Measurements from ENCODE around the gene EPS15.

DNA sequence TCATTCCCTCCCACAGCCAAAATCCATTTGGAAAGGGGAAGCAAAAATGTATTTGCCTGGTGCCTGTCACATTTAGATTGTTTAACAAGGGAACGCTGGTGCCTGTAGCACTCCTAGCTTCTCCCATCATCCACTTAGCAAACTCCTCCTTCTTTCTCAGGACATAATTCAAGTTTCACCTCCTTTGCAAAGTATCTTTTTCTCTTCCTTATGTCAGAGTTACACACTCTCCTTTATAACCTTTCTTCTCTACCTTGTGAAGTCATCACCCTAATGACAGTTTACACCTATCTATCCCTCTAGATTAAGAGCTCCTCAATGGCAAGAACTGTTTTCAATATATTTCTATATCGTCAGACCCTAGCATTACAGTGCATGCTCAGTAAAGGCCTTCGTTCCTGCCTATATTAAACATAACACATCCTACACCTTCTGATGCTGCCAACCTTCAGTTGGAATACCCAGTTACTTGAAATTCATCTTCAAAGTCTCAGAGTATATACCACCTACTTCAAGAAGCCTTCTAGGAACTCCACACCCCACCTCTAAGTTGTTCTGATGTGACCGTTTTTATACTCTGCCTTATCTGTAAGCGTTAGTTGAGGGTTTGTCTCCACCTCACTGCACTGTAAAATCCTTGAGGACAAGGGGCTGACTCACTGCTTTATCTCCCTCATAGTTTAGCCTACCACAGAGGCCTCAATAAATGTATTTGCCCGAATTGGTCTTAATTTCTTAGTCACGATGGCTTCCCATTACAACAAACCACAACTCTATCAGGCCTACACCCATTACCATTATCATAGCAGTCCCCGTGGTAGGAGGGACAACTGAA is 1.0 kb upstream of the EPS15 start:
- TF ChIP-seq, protein P1, sequence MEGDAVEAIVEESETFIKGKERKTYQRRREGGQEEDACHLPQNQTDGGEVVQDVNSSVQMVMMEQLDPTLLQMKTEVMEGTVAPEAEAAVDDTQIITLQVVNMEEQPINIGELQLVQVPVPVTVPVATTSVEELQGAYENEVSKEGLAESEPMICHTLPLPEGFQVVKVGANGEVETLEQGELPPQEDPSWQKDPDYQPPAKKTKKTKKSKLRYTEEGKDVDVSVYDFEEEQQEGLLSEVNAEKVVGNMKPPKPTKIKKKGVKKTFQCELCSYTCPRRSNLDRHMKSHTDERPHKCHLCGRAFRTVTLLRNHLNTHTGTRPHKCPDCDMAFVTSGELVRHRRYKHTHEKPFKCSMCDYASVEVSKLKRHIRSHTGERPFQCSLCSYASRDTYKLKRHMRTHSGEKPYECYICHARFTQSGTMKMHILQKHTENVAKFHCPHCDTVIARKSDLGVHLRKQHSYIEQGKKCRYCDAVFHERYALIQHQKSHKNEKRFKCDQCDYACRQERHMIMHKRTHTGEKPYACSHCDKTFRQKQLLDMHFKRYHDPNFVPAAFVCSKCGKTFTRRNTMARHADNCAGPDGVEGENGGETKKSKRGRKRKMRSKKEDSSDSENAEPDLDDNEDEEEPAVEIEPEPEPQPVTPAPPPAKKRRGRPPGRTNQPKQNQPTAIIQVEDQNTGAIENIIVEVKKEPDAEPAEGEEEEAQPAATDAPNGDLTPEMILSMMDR (IDR thresholded peaks at IDR 0.05), result no peak
- TF ChIP-seq, protein P2, sequence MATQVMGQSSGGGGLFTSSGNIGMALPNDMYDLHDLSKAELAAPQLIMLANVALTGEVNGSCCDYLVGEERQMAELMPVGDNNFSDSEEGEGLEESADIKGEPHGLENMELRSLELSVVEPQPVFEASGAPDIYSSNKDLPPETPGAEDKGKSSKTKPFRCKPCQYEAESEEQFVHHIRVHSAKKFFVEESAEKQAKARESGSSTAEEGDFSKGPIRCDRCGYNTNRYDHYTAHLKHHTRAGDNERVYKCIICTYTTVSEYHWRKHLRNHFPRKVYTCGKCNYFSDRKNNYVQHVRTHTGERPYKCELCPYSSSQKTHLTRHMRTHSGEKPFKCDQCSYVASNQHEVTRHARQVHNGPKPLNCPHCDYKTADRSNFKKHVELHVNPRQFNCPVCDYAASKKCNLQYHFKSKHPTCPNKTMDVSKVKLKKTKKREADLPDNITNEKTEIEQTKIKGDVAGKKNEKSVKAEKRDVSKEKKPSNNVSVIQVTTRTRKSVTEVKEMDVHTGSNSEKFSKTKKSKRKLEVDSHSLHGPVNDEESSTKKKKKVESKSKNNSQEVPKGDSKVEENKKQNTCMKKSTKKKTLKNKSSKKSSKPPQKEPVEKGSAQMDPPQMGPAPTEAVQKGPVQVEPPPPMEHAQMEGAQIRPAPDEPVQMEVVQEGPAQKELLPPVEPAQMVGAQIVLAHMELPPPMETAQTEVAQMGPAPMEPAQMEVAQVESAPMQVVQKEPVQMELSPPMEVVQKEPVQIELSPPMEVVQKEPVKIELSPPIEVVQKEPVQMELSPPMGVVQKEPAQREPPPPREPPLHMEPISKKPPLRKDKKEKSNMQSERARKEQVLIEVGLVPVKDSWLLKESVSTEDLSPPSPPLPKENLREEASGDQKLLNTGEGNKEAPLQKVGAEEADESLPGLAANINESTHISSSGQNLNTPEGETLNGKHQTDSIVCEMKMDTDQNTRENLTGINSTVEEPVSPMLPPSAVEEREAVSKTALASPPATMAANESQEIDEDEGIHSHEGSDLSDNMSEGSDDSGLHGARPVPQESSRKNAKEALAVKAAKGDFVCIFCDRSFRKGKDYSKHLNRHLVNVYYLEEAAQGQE (IDR thresholded peaks at IDR 0.05; ENCODE audit: insufficient read depth in 1 of 2, low read depth in 2 of 2, low read length in 1 of 2), result no peak
- TF ChIP-seq POLR2AphosphoS5 (IDR thresholded peaks at IDR 0.05; ENCODE audit: low read depth, low read length) (no peak), SIN3A (IDR thresholded peaks at IDR 0.05; ENCODE audit: borderline replicate concordance, insufficient read depth, low read depth, low read length) (no peak)

Measured in Panc1 (cell line).